IPS-15b (cell line): Measurements from ENCODE around the gene FBXL20.

Experiments
- H3K27me3 ChIP-seq: one replicate; pipeline ENCODE4 v1.6.1; 2013; ENCODE audit warnings: low read length; ENCODE audit not compliant: control insufficient read depth, insufficient read depth
- H3K36me3 ChIP-seq: one replicate; pipeline ENCODE4 v1.6.1; 2013; ENCODE audit warnings: low read length; ENCODE audit not compliant: control insufficient read depth, insufficient read depth
- H3K4me1 ChIP-seq: one replicate; pipeline ENCODE4 v1.6.1; 2013; ENCODE audit warnings: mild to moderate bottlenecking, low read length; ENCODE audit not compliant: control insufficient read depth, insufficient read depth
- H3K4me3 ChIP-seq: one replicate; pipeline ENCODE4 v1.5.1; 2013; ENCODE audit warnings: low read depth, low read length
- H3K9ac ChIP-seq: one replicate; pipeline ENCODE4 v1.6.1; 2013; ENCODE audit warnings: low read depth, mild to moderate bottlenecking, low read length
- H3K9me3 ChIP-seq: one replicate; pipeline ENCODE4 v1.6.1; 2013; ENCODE audit warnings: mild to moderate bottlenecking, low read length; ENCODE audit not compliant: control insufficient read depth, insufficient read depth

Gene FBXL20

GRCh38 chr17:39230361-39230760 is 171.1 kb downstream of the FBXL20 start:
- no peak overlapping the region for H3K9ac ChIP-seq
- peaks cover 12% of the 10 kb centered on the region for H3K27me3 ChIP-seq

GRCh38 chr17:39229274-39229913 is 172.0 kb downstream of the FBXL20 start:
- H3K4me3 ChIP-seq: no peak overlapping the region
- no peak overlapping the region for H3K9ac ChIP-seq
- H3K4me1 ChIP-seq: peaks cover 11% of the 10 kb centered on the region
- no peaks in the 10 kb centered on the region for H3K9me3 ChIP-seq
- no peaks in the 10 kb centered on the region for H3K36me3 ChIP-seq
- H3K27me3 ChIP-seq: peaks cover 21% of the 10 kb centered on the region

More at GRCh38 chr17:39230361-39230760, 171.1 kb downstream of the FBXL20 start:
- Histone ChIP-seq H3K4me1 (peaks cover 11% of the 10 kb centered on the region), H3K9me3 (no peaks in the 10 kb centered on the region), H3K36me3 (no peaks in the 10 kb centered on the region), H3K4me3 (no peak overlapping the region)

- no peaks in the 10 kb centered on the region for H3K36me3 ChIP-seq
- H3K4me1 ChIP-seq: peaks cover 18% of the 10 kb centered on the region
- H3K4me3 ChIP-seq: no peak overlapping the region
- H3K27me3 ChIP-seq: peaks cover 32% of the 10 kb centered on the region
- no peaks in the 10 kb centered on the region for H3K9me3 ChIP-seq
- no peak overlapping the region for H3K9ac ChIP-seq
Measured at GRCh38 chr17:39227364-39227919, 174.0 kb downstream of the FBXL20 start.

GRCh38 chr17:39225959-39226683 is 175.3 kb downstream of the FBXL20 start:
- Histone ChIP-seq H3K4me3 (peak overlapping the region; percentile 39), H3K4me1 (peaks cover 10% of the 10 kb centered on the region), H3K27me3 (peaks cover 35% of the 10 kb centered on the region), H3K36me3 (no peaks in the 10 kb centered on the region), H3K9ac (no peak overlapping the region), H3K9me3 (no peaks in the 10 kb centered on the region)

GRCh38 chr17:39225308-39225958 is 176.0 kb downstream of the FBXL20 start, which contains the start of gene STAC2:
STAC2 (minus strand) TSS chr17:39225945; CDS start chr17:39225502, 443 bp downstream.
- H3K9ac ChIP-seq: no peak within 1 kb of the TSS
- H3K9me3 ChIP-seq: no peaks in the 10 kb centered on the region
- no peaks in the 10 kb centered on the region for H3K36me3 ChIP-seq
- H3K4me3 ChIP-seq: peak within 1 kb of the TSS; percentile 62
- H3K4me1 ChIP-seq: peaks cover 10% of the 10 kb centered on the region
- peaks cover 35% of the 10 kb centered on the region for H3K27me3 ChIP-seq

GRCh38 chr17:39224778-39225307 is 176.6 kb downstream of the FBXL20 start:
- Histone ChIP-seq H3K4me1 (peaks cover 10% of the 10 kb centered on the region), H3K4me3 (peak overlapping the region; percentile 62)

GRCh38 chr17:39223907-39224777 is 177.3 kb downstream of the FBXL20 start:
- Histone ChIP-seq H3K27me3 (peaks cover 38% of the 10 kb centered on the region), H3K4me3 (peak overlapping the region; percentile 62), H3K36me3 (no peaks in the 10 kb centered on the region), H3K9me3 (no peaks in the 10 kb centered on the region), H3K9ac (no peak overlapping the region), H3K4me1 (peaks cover 10% of the 10 kb centered on the region)

More at GRCh38 chr17:39224778-39225307, 176.6 kb downstream of the FBXL20 start:
- H3K27me3 ChIP-seq: peaks cover 35% of the 10 kb centered on the region
- no peak overlapping the region for H3K9ac ChIP-seq
- H3K36me3 ChIP-seq: no peaks in the 10 kb centered on the region
- H3K9me3 ChIP-seq: no peaks in the 10 kb centered on the region

GRCh38 chr17:39222866-39223834 is 178.3 kb downstream of the FBXL20 start:
- Histone ChIP-seq H3K36me3 (no peaks in the 10 kb centered on the region), H3K9ac (no peak overlapping the region), H3K4me3 (peak overlapping the region; percentile 62), H3K27me3 (peaks cover 47% of the 10 kb centered on the region), H3K9me3 (no peaks in the 10 kb centered on the region), H3K4me1 (peaks cover 10% of the 10 kb centered on the region)

GRCh38 chr17:39222151-39222550 is 179.3 kb downstream of the FBXL20 start:
- Histone ChIP-seq H3K36me3 (no peaks in the 10 kb centered on the region), H3K4me1 (peaks cover 10% of the 10 kb centered on the region), H3K27me3 (peaks cover 54% of the 10 kb centered on the region), H3K9ac (no peak overlapping the region), H3K9me3 (no peaks in the 10 kb centered on the region), H3K4me3 (no peak overlapping the region)

GRCh38 chr17:39221572-39221971 is 179.9 kb downstream of the FBXL20 start:
- Histone ChIP-seq H3K4me3 (no peak overlapping the region), H3K27me3 (peaks cover 55% of the 10 kb centered on the region), H3K9ac (no peak overlapping the region), H3K4me1 (peaks cover 10% of the 10 kb centered on the region), H3K9me3 (no peaks in the 10 kb centered on the region), H3K36me3 (no peaks in the 10 kb centered on the region)
